Memory B cell (primary cell): ENCODE measurements around the gene TSSK3.

Experiments
- ATAC-seq: fragments of 150-1000 bp; cut with Tn5 transposase; 2 replicates; pipeline ENCODE4 v1.10.0; 2021; ENCODE audit warnings: low read depth, mild to moderate bottlenecking, moderate library complexity
- DNase-seq, 2 donors: peaks; one replicate each; pipeline ENCODE4 v3.0.0; 2022; ENCODE audit warnings: low spot score in 2 of 2
- H3K27ac Mint-ChIP-seq: one replicate; pipeline ENCODE4 v1.8.0; 2022; ENCODE audit warnings: mild to moderate bottlenecking, moderate library complexity, mixed read lengths
- H3K27me3 Mint-ChIP-seq: one replicate; pipeline ENCODE4 v1.8.0; 2022; ENCODE audit warnings: mixed read lengths
- H3K36me3 Mint-ChIP-seq: one replicate; pipeline ENCODE4 v1.8.0; 2022; ENCODE audit warnings: mild to moderate bottlenecking, mixed read lengths
- H3K4me1 Mint-ChIP-seq: one replicate; pipeline ENCODE4 v1.8.0; 2022; ENCODE audit warnings: mixed read lengths
- H3K4me3 Mint-ChIP-seq: one replicate; pipeline ENCODE4 v1.8.0; 2022; ENCODE audit warnings: mild to moderate bottlenecking, moderate library complexity, mixed read lengths
- H3K9me3 Mint-ChIP-seq: one replicate; pipeline ENCODE4 v1.8.0; 2022; ENCODE audit warnings: mixed read lengths

TSSK3 gene, protein sequence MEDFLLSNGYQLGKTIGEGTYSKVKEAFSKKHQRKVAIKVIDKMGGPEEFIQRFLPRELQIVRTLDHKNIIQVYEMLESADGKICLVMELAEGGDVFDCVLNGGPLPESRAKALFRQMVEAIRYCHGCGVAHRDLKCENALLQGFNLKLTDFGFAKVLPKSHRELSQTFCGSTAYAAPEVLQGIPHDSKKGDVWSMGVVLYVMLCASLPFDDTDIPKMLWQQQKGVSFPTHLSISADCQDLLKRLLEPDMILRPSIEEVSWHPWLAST

DNA sequence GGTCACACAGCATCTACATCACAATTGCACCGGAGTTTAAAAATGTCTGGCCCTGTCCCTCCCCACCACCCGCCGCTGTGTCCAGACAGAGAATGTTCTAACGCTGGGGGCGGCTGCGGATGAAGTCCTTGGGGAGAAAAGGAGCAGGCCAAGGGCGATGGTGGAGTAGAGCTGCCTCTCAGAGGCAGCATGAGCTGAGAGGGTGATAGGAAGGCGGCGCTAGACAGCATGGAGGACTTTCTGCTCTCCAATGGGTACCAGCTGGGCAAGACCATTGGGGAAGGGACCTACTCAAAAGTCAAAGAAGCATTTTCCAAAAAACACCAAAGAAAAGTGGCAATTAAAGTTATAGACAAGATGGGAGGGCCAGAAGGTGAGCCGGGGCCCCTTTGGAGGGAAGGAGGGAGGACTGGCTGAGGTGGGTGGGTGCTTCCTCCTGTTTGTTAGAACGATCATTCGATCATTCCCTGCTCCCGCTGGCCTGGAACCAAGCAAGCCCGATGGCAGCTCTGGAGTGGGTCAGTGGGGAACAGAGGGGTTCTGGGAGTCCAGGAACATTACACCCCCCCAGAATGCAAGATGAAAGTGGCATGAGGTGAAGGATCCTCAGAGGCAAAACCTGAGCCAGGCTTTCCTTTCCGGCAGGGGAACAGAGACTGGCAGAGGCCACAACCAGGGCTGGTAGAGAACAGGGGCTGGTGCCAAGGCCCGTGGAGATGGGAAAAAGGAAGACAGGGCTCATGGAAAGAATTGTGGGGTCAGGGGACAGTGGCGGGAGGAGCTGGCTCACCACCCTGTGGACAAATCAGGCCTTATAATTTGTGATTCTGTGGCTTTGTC is at the start of gene TSSK3, which contains the start of gene FAM229A:
Gene TSSK3 (plus strand): TSS at position 66 of the 840 bp plus-strand sequence. CDS start 163 bp downstream, at position 229.
Gene FAM229A (minus strand): TSS at position 12 of the 840 bp plus-strand sequence. CDS start 394 bp downstream, outside the sequence.
- ATAC-seq = no peak
- DNase-seq = no peak
- Mint-ChIP-seq H3K4me3 (peak within 1 kb of the TSS; percentile 61), H3K9me3 (no peaks in the 10 kb centered on the region), H3K36me3 (peaks cover 12% of the 10 kb centered on the region), H3K27me3 (no peaks in the 10 kb centered on the region), H3K4me1 (peaks cover 17% of the 10 kb centered on the region), H3K27ac (peak within 1 kb of the TSS; percentile 40)

GRCh38 chr1:32316903-32317277 is 45.4 kb upstream of the TSSK3 start:
- peak overlapping the region; percentile 93 for H3K27ac Mint-ChIP-seq
- DNase-seq = no peak
- no peaks in the 10 kb centered on the region for H3K9me3 Mint-ChIP-seq
- peak; percentile 57 for ATAC-seq
- H3K27me3 Mint-ChIP-seq = no peaks in the 10 kb centered on the region
- H3K36me3 Mint-ChIP-seq = peaks cover 9% of the 10 kb centered on the region
- peaks cover 26% of the 10 kb centered on the region for H3K4me1 Mint-ChIP-seq
- H3K4me3 Mint-ChIP-seq = peak overlapping the region; percentile 69

GRCh38 chr1:32318127-32318869 is 44.0 kb upstream of the TSSK3 start:
- Mint-ChIP-seq H3K36me3 (peaks cover 9% of the 10 kb centered on the region), H3K9me3 (no peaks in the 10 kb centered on the region), H3K27me3 (no peaks in the 10 kb centered on the region), H3K4me1 (peaks cover 38% of the 10 kb centered on the region), H3K27ac (no peak overlapping the region), H3K4me3 (no peak overlapping the region)
- ATAC-seq (no peak), DNase-seq (no peak)

DNA sequence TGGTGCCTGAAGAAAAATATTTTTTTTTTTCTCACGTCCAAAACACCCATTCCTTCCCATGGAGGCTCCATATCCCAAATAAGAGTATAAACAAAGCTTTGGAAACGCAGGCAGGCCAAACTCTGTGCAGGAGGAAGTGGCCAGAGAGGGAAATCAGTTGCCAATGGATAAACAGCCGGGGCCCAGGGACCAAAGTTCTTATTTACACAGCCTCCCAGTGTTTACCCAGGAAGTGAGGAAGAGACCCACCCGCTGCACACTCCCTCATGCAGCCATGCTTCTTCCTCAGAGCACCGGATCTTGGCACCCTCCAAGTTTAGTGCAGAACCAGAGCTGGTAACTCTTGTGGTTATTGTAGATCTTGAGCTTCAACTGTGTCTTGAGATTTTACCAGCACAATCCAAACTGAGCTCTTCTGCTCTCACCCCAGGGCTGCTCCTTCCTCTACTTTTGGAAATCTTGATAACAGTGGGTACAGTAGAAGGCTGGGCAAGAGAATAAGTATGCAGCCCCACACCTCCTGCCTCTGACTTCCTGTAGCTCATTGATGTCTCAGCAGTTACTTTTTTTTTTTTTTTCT is 40.5 kb upstream of the TSSK3 start:
- Mint-ChIP-seq H3K4me3 (peak overlapping the region; percentile 70), H3K9me3 (no peaks in the 10 kb centered on the region), H3K4me1 (peaks cover 31% of the 10 kb centered on the region), H3K27ac (peak overlapping the region; percentile 87), H3K27me3 (no peaks in the 10 kb centered on the region), H3K36me3 (peaks cover 6% of the 10 kb centered on the region)
- ATAC-seq (peak; percentile 23), DNase-seq (no peak)

GRCh38 chr1:32327204-32327603 is 35.1 kb upstream of the TSSK3 start:
- no peak overlapping the region for H3K4me3 Mint-ChIP-seq
- no peak overlapping the region for H3K27ac Mint-ChIP-seq
- H3K4me1 Mint-ChIP-seq = peaks cover 17% of the 10 kb centered on the region
- no peak for ATAC-seq
- no peaks in the 10 kb centered on the region for H3K27me3 Mint-ChIP-seq
- DNase-seq = no peak
- H3K9me3 Mint-ChIP-seq = no peaks in the 10 kb centered on the region
- H3K36me3 Mint-ChIP-seq = peaks cover 32% of the 10 kb centered on the region

DNA sequence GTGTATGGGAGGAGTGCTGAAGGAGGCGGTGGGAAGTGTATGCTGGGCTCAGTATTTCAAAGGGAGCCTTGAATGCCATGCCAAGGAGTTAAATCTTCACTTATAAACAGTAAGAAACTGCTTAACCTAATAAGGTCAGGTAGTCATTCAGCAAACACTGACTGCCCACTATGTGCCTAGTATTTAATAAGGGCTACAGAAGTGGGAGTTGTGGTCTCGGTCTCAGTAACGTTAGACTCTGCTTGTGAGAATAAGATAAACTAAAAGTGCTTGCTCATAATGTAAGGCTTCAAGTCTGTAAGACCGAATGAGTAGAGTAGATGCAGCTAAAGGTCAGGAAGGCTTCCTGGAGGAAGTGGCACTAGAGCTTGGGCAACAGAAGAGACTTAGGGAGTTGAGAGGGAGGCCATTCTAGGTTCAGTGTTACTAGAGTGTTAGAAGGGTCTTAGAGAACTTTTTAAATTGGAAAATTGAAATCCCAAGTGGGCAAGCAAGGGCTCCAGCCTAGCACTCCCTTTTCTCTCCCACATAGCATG is 32.3 kb upstream of the TSSK3 start:
- H3K27ac Mint-ChIP-seq = peak overlapping the region; percentile 56
- no peaks in the 10 kb centered on the region for H3K27me3 Mint-ChIP-seq
- no peak overlapping the region for H3K4me3 Mint-ChIP-seq
- H3K36me3 Mint-ChIP-seq = peaks cover 34% of the 10 kb centered on the region
- no peaks in the 10 kb centered on the region for H3K9me3 Mint-ChIP-seq
- no peak for DNase-seq
- ATAC-seq = no peak
- peaks cover 20% of the 10 kb centered on the region for H3K4me1 Mint-ChIP-seq

GRCh38 chr1:32330558-32331151 is 31.7 kb upstream of the TSSK3 start:
- H3K4me3 Mint-ChIP-seq = no peak overlapping the region
- peaks cover 34% of the 10 kb centered on the region for H3K36me3 Mint-ChIP-seq
- peaks cover 21% of the 10 kb centered on the region for H3K4me1 Mint-ChIP-seq
- H3K9me3 Mint-ChIP-seq = no peaks in the 10 kb centered on the region
- no peaks in the 10 kb centered on the region for H3K27me3 Mint-ChIP-seq
- H3K27ac Mint-ChIP-seq = peak overlapping the region; percentile 19
- DNase-seq = no peak
- ATAC-seq = no peak

DNA sequence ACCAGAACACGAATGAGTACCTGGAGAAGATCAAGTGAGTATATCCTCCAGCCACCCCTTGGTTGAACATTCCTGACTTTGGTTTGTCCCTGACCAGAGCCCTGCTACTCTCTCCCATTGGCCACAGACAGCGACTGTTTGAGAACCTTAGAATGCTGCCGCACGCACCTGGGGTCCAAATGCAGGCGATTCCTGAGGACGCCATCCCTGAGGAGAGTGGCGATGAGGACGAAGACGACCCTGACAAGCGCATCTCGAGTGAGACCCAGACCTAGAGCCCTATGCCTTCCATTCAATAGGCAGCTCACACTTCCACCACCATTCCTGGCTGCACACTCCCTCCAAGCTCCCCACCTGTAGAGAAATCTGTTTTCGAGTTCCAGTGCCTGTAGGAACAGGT is 30.8 kb upstream of the TSSK3 start:
- ATAC-seq = no peak
- Mint-ChIP-seq H3K36me3 (peaks cover 32% of the 10 kb centered on the region), H3K4me1 (peaks cover 21% of the 10 kb centered on the region), H3K27ac (no peak overlapping the region), H3K9me3 (no peaks in the 10 kb centered on the region), H3K27me3 (no peaks in the 10 kb centered on the region), H3K4me3 (no peak overlapping the region)
- no peak for DNase-seq

DNA sequence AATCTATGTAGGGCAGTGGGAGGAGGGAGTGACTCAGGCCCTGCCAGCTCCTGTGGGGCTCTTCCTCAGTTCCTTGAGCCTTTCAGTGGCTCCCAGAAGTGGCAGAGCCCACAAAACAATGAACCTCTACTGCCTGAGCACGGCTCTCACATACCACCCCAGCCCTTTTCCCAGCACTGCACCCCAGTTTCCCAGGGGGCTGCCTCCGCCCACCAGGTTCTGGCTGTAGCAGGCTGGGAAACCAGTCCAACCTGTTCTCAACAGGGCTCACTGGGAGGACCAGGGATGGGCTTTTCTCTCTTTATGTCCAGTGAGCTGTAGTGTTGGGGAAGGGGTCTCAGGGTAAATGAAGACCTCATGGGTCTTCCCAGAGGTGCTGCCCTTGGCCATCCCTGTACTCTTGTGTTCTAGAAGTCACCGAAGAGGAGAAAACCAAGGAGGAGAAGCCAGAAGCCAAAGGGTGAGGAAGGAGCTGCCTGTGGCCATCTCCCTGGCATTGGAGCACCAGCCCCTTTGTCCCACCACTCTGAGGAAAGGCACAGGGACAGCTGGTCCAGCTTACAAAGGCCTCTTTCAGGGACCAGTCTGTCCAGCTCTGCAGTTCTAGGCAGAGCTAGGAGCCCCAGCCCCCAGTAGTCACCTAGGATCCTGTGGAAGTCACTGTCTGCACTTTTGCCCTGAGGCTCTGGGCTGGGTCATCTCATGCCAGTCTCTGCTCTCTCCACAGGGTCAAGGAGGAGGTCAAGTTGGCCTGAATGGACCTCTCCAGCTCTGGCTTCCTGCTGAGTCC is 29.9 kb upstream of the TSSK3 start:
- Mint-ChIP-seq H3K27ac (no peak overlapping the region), H3K36me3 (peaks cover 32% of the 10 kb centered on the region), H3K9me3 (no peaks in the 10 kb centered on the region), H3K27me3 (no peaks in the 10 kb centered on the region), H3K4me1 (peaks cover 25% of the 10 kb centered on the region), H3K4me3 (no peak overlapping the region)
- no peak for DNase-seq
- no peak for ATAC-seq

- peak overlapping the region; percentile 78 for H3K27ac Mint-ChIP-seq
- H3K4me1 Mint-ChIP-seq = peaks cover 33% of the 10 kb centered on the region
- H3K9me3 Mint-ChIP-seq = no peaks in the 10 kb centered on the region
- no peaks in the 10 kb centered on the region for H3K27me3 Mint-ChIP-seq
- H3K36me3 Mint-ChIP-seq = peaks cover 28% of the 10 kb centered on the region
- peak overlapping the region; percentile 4 for H3K4me3 Mint-ChIP-seq
- ATAC-seq (no peak), DNase-seq (no peak)
These were observed 28.9 kb upstream of the TSSK3 start for GRCh38 chr1:32333251-32333963.

- no peak for DNase-seq
- no peaks in the 10 kb centered on the region for H3K27me3 Mint-ChIP-seq
- no peaks in the 10 kb centered on the region for H3K9me3 Mint-ChIP-seq
- H3K36me3 Mint-ChIP-seq = peaks cover 23% of the 10 kb centered on the region
- H3K4me1 Mint-ChIP-seq = peaks cover 38% of the 10 kb centered on the region
- peak overlapping the region; percentile 85 for H3K4me3 Mint-ChIP-seq
- no peak for ATAC-seq
- H3K27ac Mint-ChIP-seq = peak overlapping the region; percentile 79
These were observed 28.0 kb upstream of the TSSK3 start for GRCh38 chr1:32334274-32334861.
